Stimulated activated CD4-positive, alpha-beta T cell treated with anti-CD3 and anti-CD28 coated beads, Interleukin-1b, Interleukin-23, amount 100 ng/mL, for 4 hours (primary cell): ENCODE data around the gene PTPN14.

ENCODE experiments used
- DNase-seq, 2 donors: peaks; one replicate each; pipeline ENCODE4 v3.0.0-alpha.2; 2020; ENCODE audit warnings: low read depth in 2 of 2

Gene PTPN14

DNA sequence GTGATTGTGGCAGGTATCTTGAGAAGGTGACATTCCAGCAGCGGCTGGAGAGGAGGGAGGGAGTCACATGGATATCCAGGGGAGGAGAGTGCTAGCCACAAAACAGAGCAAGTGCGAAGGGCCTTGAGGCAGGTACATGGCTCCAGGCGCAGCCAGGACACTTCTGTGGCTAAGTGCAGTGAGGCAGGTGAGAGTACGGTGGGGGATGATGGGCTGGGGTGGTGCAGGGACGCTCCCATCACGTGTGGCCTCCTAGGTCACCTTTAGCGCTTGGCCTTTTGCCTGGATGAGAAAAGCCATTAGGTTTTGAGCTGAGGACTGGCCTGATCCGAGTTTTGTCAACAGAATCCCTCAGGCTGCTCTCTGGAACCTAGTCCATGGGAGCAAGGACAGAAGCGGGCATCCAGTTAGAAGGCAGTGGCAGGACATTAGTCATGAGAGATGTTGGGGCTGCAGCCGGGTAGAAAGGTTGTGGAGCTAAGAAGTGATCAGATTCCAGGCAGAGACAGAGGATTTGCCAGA is 238.8 kb downstream of the PTPN14 start:
- no peak for DNase-seq

- DNase-seq = no peak
Observed at GRCh38 chr1:214310777-214311690, 240.4 kb downstream of the PTPN14 start.

GRCh38 chr1:214310010-214310409 is 241.4 kb downstream of the PTPN14 start:
- no peak for DNase-seq

GRCh38 chr1:214306269-214306668 is 245.1 kb downstream of the PTPN14 start:
- DNase-seq = no peak

GRCh38 chr1:214305164-214305751 is 246.1 kb downstream of the PTPN14 start:
- no peak for DNase-seq

DNA sequence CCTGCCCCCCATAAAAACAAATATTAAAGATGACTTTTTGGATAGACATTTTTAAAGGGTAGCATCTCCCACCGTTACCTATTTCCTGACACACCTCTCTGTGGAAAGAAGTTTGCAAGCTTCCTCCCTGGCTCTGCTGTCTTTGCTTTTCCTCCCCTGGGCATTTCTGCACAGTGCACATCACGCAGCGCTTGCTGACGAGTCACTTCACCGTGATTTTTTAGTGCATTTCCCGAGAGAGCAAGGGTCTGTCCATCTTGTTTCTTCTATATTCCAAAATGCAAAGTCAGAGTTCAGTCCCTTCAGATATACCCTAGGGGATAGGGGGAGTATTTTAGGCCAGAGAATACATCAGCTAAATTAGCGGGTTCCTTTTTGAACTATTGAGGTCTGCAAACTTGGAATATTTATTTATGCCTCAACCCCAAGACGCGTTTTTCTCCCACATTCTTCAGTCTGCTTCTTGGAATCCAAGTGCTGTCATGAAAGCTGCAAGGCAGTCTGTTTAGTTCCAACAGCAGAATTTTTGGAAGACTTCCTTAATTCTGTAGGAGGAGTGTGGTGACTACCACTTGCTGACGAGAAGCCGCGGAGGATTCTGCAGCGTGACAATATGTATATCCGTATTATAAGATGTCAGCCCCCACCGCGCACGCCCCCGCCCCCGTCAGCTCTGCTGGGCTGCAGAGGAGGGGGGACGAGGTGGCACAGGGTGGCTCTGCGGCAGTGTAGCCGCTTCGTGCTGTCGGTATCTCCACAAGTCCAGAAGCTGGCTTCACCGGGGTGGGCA is 248.1 kb downstream of the PTPN14 start:
- no peak for DNase-seq

DNA sequence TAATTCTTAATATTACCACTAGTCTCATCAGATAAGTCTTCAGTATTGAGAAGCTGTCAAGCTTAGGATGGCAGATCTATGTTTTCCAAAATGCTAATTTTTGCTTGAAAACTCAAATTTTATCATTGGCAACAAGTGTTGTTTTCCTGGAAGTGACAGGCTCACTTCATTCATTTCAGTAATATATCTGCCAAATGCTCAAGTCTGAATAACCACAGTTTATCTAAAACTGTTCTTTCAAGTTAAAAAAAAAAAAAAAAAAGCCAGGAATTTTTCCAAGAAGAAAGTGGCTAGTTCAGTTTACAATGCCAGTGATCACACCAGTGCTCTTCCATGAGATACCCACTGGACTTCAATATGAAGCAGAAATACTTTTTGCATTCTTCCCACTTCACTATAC is 249.9 kb downstream of the PTPN14 start:
- DNase-seq = no peak

DNA sequence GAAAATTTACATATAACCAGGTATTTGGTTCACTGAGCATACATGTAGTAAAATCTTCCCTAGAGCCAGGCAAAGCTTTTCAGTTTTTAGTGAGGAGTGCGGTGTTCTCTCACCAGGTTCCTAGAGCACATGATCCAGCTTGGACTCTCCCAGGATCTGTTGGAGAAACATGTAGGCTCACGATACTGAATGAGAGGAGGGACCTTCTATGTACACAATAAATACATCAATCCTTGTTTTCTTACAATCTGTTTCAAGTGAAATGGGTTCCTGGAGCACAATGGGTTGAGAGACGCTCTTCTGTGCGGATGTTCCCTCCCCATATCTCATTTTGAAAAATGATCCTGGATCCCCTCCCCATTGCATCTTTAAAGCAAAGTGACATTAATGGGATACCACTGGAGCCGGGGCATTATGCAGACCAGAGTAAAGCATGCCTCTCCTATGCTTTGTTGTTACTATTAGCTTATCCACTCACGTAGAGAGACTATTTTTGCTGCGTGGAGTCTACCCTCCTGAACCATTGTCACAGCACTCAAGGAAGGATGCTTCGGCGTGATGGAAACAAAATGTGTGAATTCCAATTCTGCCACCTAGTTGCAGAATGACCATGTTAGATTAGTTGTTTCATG is 251.1 kb downstream of the PTPN14 start:
- DNase-seq = no peak
